ENCODE results near the gene TOR1A.
"Not testable (repeated sequence)": the region's sequence is repeated elsewhere in the genome, so short reads cannot be mapped to it uniquely, and the experiment has no call there.

The TOR1A gene

GRCh38 chr9:129779560-129780190, 44.3 kb downstream of the TOR1A start:
- DNase-seq: no peak

DNA sequence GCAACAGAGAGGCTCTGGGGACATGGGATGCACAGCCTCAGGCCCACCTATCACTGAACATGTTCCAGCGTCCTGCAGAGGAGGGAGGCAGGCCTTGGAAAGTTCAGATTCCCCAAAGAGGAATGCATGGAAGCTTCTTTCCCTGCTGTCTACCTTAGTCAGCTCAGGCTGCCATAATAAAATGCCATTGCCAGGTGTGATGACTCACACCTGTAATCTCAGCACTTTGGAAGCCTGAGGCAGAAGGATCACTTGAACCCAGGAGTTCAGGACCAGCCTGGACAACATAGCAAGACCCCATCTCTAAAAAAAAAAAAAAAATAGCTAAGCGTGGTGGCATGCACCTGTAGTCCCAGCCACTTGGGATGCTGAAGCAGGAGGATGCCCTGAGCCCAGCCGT, 45.5 kb downstream of the TOR1A start:
- no peak for DNase-seq

DNA sequence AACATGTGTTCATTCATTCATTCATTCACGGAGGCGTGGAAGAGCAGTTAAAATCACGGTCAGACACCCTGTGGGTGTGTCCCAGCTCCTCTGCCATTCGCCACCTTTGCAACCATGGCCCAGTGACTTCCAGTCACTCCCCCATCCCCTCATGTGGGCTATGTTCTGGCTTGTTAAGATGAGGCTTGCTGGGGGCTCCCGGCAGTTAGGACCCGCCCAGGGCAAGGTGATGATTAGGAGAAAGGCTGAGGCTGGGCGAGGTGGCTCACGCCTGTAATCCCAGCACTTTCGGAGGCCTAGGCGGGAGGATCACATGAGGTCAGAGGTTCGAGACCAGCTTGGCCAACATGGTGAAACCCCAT, 46.2 kb downstream of the TOR1A start:
- no peak for DNase-seq

- peak; percentile 100 for DNase-seq
Measured at GRCh38 chr9:129776938-129777768, 46.8 kb downstream of the TOR1A start.

GRCh38 chr9:129776566-129776937, 47.4 kb downstream of the TOR1A start:
- peak; percentile 59 for DNase-seq

DNA sequence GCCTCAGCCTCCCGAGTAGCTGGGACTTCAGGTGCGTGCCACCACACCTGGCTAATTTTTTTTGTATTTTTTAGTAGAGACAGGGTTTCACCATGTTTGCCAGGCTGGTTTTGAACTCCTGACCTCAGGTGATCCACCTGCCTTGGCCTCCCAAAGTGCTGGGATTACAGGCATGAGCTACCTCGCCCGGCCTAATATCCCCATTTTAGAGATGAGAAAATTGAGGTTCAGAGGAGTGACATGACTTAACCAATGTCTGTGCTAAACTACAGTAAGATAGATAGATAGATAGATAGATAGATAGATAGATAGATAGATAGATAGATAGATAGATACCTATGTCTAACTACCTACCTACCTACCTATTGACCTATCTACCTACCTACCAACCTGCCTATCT, 47.8 kb downstream of the TOR1A start:
- DNase-seq: not testable (repeated sequence)

- DNase-seq: no peak
Measured at GRCh38 chr9:129775448-129775798, 48.5 kb downstream of the TOR1A start.

DNA sequence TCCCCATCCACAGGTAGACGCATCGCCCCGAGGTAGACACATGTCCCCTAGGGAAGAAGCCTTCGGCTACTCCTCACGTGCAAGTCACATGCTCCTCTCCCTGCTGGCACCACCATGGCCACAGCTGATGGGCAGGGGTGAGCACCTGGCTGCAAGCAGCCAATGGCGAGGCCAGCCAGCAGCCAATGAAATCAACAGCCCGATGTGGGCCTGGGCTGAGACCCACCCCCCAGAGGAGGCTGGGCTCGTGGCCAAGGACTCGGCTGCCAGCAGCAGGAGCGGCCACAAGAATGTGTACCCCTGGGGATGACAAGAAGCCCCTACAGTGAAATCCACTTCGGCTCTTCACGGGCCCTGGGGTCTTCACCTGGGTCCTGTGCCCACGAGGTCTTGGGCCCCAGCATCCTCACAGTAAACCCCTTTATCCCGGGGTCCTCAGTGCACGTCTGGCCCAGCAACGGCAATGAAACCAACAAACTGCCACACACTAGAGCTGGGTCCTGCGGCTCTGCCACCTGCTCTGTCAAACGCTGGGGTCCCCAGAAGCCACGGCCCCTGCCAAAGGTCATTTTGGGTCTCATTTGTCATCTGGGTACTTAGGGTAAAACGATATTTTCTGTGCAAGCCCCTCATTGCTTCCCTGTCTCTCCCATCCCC, 49.0 kb downstream of the TOR1A start:
- no peak for DNase-seq

- no peak for DNase-seq
Measured at GRCh38 chr9:129773262-129774048, 50.5 kb downstream of the TOR1A start.

DNA sequence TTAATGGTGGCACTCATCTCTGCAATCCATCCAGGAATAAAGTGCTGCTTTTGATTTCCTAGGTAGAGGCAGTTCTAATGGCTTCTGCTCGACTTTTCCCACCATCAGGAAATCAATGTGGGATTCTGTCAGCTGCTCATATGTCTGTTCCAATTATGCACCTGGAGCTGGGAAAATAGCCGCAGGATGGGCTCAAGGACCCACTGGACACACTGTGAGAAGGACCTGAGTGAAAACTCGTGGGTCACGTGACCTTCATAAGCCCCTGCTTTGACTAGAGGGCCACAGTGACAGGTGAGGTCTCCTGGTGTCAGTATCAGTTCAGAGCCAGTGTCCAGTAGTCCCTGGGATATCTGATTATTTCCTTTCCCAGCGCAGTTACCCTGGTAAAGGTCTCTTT, 53.2 kb downstream of the TOR1A start:
- no peak for DNase-seq

DNA sequence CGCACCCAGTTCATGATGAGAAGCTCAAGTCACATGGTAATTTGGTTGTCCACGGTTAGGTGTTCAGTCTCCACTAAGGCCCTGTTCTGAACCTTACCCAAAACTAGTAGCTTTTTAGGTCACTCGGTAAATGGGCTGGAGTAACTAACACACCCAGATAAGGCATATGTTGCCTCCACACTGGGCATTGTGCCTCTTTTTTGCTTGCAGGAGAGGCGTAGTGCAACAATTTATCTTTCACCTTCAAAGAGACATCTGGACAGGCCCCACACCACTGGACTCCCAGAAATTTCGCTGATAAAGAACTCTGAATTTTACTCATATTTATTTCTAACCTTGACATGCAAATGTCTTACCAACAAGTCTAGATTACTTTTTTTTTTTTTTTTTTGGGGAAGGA, 54.3 kb downstream of the TOR1A start:
- DNase-seq: no peak

GRCh38 chr9:129768486-129768885, 55.5 kb downstream of the TOR1A start:
- DNase-seq: no peak

- no peak for DNase-seq
Measured at GRCh38 chr9:129765764-129766317, 58.1 kb downstream of the TOR1A start.

DNA sequence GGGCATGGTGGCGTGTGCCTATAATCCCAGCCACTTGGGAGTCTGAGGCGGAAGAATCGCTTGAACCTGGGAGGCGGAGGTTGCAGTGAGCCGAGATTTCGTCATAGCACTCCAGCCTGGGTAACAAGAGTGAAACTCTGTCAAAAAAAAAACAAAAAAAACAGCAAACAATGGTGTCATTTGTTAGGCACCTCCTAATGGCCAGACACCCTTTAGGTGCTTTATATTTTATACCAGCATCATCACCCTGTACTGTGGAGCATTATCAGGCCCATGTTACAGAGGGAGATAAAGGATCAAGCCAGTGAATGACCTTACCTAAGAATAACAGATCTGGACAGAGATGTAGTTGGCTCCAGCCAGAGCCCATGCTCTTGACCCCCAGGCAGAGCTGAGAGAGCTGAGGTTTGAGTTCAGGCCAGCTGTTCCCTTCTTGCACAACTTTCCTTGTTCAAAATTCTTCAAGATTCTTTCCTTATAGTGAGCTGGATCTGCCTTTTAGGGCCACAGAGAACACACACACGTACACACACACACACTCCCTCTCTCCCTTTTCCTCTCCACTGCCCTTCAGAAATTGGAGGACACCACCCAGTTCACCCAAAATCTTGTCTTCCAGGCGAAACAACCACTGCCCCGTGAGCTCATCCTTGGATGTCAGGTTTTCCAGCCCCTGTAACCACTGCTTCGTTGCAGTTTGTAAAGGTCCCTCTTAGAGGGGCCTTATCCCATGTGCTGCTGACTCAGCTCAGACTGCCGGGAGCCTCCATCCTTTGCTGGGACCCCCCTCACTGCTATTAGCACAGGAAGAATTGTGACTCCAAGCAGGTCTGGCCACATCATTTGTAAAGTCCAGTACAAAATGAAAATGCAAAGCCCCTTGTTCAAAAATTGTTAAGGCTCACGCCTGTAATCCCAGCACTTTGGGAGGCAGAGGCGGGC, 60.7 kb downstream of the TOR1A start:
- DNase-seq: peak; percentile 67
